SK-N-SH (cell line): ENCODE measurements around the gene SLC22A8. TPM values are rescaled to one million over a fixed set of nuclear protein-coding genes. Genes with fewer than 3 reads are reported as not detected.

ENCODE experiments used
- CTCF ChIA-PET: fragments of 300-600, 350-600 bp; formaldehyde crosslinking; extraction: SDS; loops from one replicate; lab custom pipeline; 2021; lab: Yijun Ruan, JAX
- POLR2A ChIA-PET: fragments of 350-600 bp; sonication (Branson Sonifier 250); formaldehyde crosslinking; extraction: SDS; loops from one replicate; lab custom pipeline; 2020; ENCODE audit warnings: antibody characterized with exemption, inconsistent platforms; lab: Yijun Ruan, JAX
- DNase-seq: peaks from one replicate; pipeline ENCODE4 v3.0.0; 2012
- H2AFZ ChIP-seq: fragments of 200-600 bp; sonication (generic); 2 replicates; pipeline ENCODE4 v1.8.1; 2016; ENCODE audit warnings: antibody characterized with exemption, mild to moderate bottlenecking, low read depth
- H3F3A ChIP-seq: fragments of 200-600 bp; sonication (generic); replicated peaks from 2 replicates; pipeline ENCODE3; 2016; ENCODE audit warnings: antibody characterized with exemption, mild to moderate bottlenecking; ENCODE audit not compliant: insufficient read depth
- H3K27ac ChIP-seq, 2 experiments: fragments of 200-500 bp in 1 of 2; fragments of 200-600 bp in 1 of 2; sonication (Bioruptor generic) in 1 of 2; sonication (generic), shearing (Covaris generic) in 1 of 2; 2 replicates each; pipeline versions ENCODE4 v1.5.1 to v1.6.1; 2014 to 2016; ENCODE audit warnings: low read depth in 2 of 2, inconsistent platforms in 1 of 2, low read length in 1 of 2, mild to moderate bottlenecking in 1 of 2, mixed read lengths in 1 of 2
- H3K27me3 ChIP-seq: fragments of 200-600 bp; sonication (generic), shearing (Covaris generic); 2 replicates; pipeline ENCODE4 v1.6.1; 2016; ENCODE audit warnings: mixed run types; ENCODE audit not compliant: insufficient read depth
- H3K36me3 ChIP-seq, 2 experiments: fragments of 200-500 bp in 1 of 2; fragments of 200-600 bp in 1 of 2; sonication (Bioruptor generic) in 1 of 2; sonication (generic) in 1 of 2; replicated peaks in 1 of 2; 2 replicates each; pipeline versions ENCODE3 to v1.5.1; 2014 to 2016; ENCODE audit warnings: low read length in 1 of 2, mild to moderate bottlenecking in 1 of 2; ENCODE audit not compliant: insufficient read depth in 2 of 2, control insufficient read depth in 1 of 2
- H3K4me1 ChIP-seq, 2 experiments: fragments of 200-500 bp in 1 of 2; fragments of 200-600 bp in 1 of 2; sonication (Bioruptor generic) in 1 of 2; sonication (generic), shearing (Covaris generic) in 1 of 2; 2 replicates each; pipeline versions ENCODE4 v1.5.1 to v1.6.1; 2014 to 2016; ENCODE audit warnings: low read depth in 1 of 2, low read length in 1 of 2, mixed run types in 1 of 2; ENCODE audit not compliant: insufficient read depth in 2 of 2, control insufficient read depth in 1 of 2
- H3K4me2 ChIP-seq: fragments of 200-600 bp; sonication (generic), shearing (Covaris generic); 2 replicates; pipeline ENCODE4 v1.6.1; 2017; ENCODE audit warnings: mixed run types
- H3K4me3 ChIP-seq, 2 experiments: fragments of 200-500 bp in 1 of 2; fragments of 200-600 bp in 1 of 2; sonication (Bioruptor generic) in 1 of 2; sonication (generic), shearing (Covaris generic) in 1 of 2; 2 replicates each; pipeline versions ENCODE4 v1.5.1 to v1.8.1; 2014 to 2016; ENCODE audit warnings: low read depth in 2 of 2, inconsistent platforms in 1 of 2, low read length in 1 of 2, mild to moderate bottlenecking in 1 of 2, mixed read lengths in 1 of 2, moderate library complexity in 1 of 2
- H3K79me2 ChIP-seq: fragments of 200-600 bp; sonication (generic); 2 replicates; pipeline ENCODE4 v1.8.1; 2017; ENCODE audit warnings: mild to moderate bottlenecking; ENCODE audit not compliant: insufficient read depth
- H3K9ac ChIP-seq: fragments of 200-600 bp; sonication (generic); 2 replicates; pipeline ENCODE4 v1.6.1; 2017; ENCODE audit warnings: mixed run types
- H3K9me2 ChIP-seq: fragments of 200-600 bp; sonication (generic); 2 replicates; pipeline ENCODE4 v1.6.1; 2017; ENCODE audit warnings: mixed run types
- H3K9me3 ChIP-seq: fragments of 200-600 bp; sonication (generic); 2 replicates; pipeline ENCODE4 v1.6.1; 2017; ENCODE audit warnings: mixed run types, mild to moderate bottlenecking, moderate library complexity
- H4K20me1 ChIP-seq: fragments of 200-600 bp; sonication (generic); 2 replicates; pipeline ENCODE4 v1.6.1; 2017; ENCODE audit warnings: mild to moderate bottlenecking, mixed run types; ENCODE audit not compliant: insufficient read depth
- CHD2 ChIP-seq: fragments of 150-350 bp; IDR thresholded peaks from 2 replicates; pipeline ENCODE4 v1.6.1; 2018; ENCODE audit warnings: low read length; ENCODE audit not compliant: partially characterized antibody
- EP300 ChIP-seq, 2 experiments: IDR thresholded peaks; 2 replicates each; pipeline versions ENCODE4 v1.4.0 to v1.6.1; 2012; ENCODE audit warnings: borderline replicate concordance in 1 of 2, low read depth in 1 of 2, low read length in 1 of 2
- GABPA ChIP-seq: IDR thresholded peaks from 2 replicates; pipeline ENCODE4 v1.4.0; 2012; ENCODE audit warnings: low read depth, mild to moderate bottlenecking
- GATA2 ChIP-seq: sonication (generic); formaldehyde crosslinking; IDR thresholded peaks from 2 replicates; pipeline ENCODE4 v1.5.0; 2020; ENCODE audit warnings: mild to moderate bottlenecking, missing genetic modification reagents
- MEF2A ChIP-seq: IDR thresholded peaks from 2 replicates; pipeline ENCODE4 v1.4.0; 2012; ENCODE audit warnings: low read depth, borderline replicate concordance
- NFIC ChIP-seq: IDR thresholded peaks from 2 replicates; pipeline ENCODE4 v1.4.0; 2012; ENCODE audit warnings: borderline replicate concordance
- NRF1 ChIP-seq: IDR thresholded peaks from 2 replicates; pipeline ENCODE4 v1.6.1; 2012; ENCODE audit warnings: low read depth, mild to moderate bottlenecking, low read length
- POLR2AphosphoS5 ChIP-seq: IDR thresholded peaks from 2 replicates; pipeline ENCODE4 v1.6.1; 2012; ENCODE audit warnings: low read depth, low read length
- RFX5 ChIP-seq: IDR thresholded peaks from 2 replicates; pipeline ENCODE4 v1.6.1; 2012; ENCODE audit warnings: mild to moderate bottlenecking, improper control_type of control experiment, low read length
- RXRA ChIP-seq: IDR thresholded peaks from 2 replicates; pipeline ENCODE4 v1.4.0; 2012; ENCODE audit warnings: low read depth, mild to moderate bottlenecking, borderline replicate concordance
- TAF1 ChIP-seq: IDR thresholded peaks from 2 replicates; pipeline ENCODE4 v1.6.1; 2012; ENCODE audit warnings: low read depth, mild to moderate bottlenecking, low read length, moderate library complexity, borderline replicate concordance
- TEAD4 ChIP-seq: IDR thresholded peaks from 2 replicates; pipeline ENCODE4 v1.4.0; 2012; ENCODE audit warnings: mild to moderate bottlenecking, borderline replicate concordance; ENCODE audit not compliant: insufficient read depth
- whole genome bisulfite sequencing: methylation state at CpG from one replicate; pipeline ENCODE4 v1.1.6; 2017; ENCODE audit warnings: low lambda C conversion rate; 5-methylcytosine and 5-hydroxymethylcytosine counted together
- polyA plus RNA-seq, 3 experiments: library from polyadenylated mRNA; depleted of rRNA; stranded (reverse); fragments of >200 nt; gene quantifications; 2 replicates each; pipeline ENCODE4 v1.2.3, GENCODE V29; 2012
- TF ChIP-seq, protein P1 (sequence below): IDR thresholded peaks from 2 replicates; pipeline ENCODE4 v1.4.0; 2012; ENCODE audit warnings: low read depth, borderline replicate concordance
- TF ChIP-seq, protein P2 (sequence below): IDR thresholded peaks from 2 replicates; pipeline ENCODE4 v1.6.1; 2012; ENCODE audit warnings: mild to moderate bottlenecking, low read depth, low read length, moderate library complexity
- TF ChIP-seq, protein P3 (sequence below): IDR thresholded peaks from 2 replicates; pipeline ENCODE4; 2012
- TF ChIP-seq, protein P4 (sequence below): IDR thresholded peaks from 2 replicates; pipeline ENCODE4 v1.4.0; 2012; ENCODE audit warnings: low read depth, borderline replicate concordance

SLC22A8 gene
- polyA plus RNA-seq, 1 of the 3 experiments (the other 2 are of a cell fraction): not detected

DNA sequence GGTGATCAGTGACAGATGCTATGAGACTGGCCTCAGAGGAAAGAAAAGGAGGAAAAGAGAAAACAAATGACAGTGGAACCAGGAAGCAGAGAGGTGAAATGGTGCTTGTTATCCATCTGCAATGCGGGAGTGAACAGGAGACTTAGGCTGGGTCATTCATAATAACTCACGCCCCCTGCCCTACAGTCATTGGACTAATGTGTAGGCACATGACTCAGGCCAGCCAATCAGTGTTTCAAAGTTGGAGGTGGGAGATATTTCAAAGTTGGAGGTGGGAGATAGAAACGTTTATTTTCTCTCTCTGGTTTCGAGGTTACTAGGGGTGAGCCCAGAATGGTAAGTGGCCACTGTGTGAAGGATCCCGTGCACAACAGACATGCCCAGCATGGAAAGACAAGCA is 61.2 kb downstream of the SLC22A8 start:
- 41% methylated on average over 5 of the region's 5 CpGs for WGBS
- no peaks in the 10 kb centered on the region for H3K36me3 ChIP-seq
- no peak overlapping the region for H3K27ac ChIP-seq
- no peaks in the 10 kb centered on the region for H4K20me1 ChIP-seq
- ChIA-PET POLR2A (no interaction called here), CTCF (interaction anchor here (1.2 to 1.3 kb wide), 2 partner anchors 21 to 69 kb away, joined by 4 read pairs; no protein-coding TSS in a partner anchor)
- no peaks in the 10 kb centered on the region for H3F3A ChIP-seq
- no peak overlapping the region for H3K4me3 ChIP-seq
- H3K9me2 ChIP-seq: no peaks in the 10 kb centered on the region
- H3K4me1 ChIP-seq: no peaks in the 10 kb centered on the region; a peak in 1 of 4 replicates
- H3K9me3 ChIP-seq: no peaks in the 10 kb centered on the region
- H3K4me2 ChIP-seq: no peak overlapping the region
- H3K9ac ChIP-seq: no peak overlapping the region
- TF ChIP-seq, protein P1, sequence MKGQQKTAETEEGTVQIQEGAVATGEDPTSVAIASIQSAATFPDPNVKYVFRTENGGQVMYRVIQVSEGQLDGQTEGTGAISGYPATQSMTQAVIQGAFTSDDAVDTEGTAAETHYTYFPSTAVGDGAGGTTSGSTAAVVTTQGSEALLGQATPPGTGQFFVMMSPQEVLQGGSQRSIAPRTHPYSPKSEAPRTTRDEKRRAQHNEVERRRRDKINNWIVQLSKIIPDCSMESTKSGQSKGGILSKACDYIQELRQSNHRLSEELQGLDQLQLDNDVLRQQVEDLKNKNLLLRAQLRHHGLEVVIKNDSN: peak; percentile 23; the same call in 1 of the 2 replicates
- TF ChIP-seq, protein P2, sequence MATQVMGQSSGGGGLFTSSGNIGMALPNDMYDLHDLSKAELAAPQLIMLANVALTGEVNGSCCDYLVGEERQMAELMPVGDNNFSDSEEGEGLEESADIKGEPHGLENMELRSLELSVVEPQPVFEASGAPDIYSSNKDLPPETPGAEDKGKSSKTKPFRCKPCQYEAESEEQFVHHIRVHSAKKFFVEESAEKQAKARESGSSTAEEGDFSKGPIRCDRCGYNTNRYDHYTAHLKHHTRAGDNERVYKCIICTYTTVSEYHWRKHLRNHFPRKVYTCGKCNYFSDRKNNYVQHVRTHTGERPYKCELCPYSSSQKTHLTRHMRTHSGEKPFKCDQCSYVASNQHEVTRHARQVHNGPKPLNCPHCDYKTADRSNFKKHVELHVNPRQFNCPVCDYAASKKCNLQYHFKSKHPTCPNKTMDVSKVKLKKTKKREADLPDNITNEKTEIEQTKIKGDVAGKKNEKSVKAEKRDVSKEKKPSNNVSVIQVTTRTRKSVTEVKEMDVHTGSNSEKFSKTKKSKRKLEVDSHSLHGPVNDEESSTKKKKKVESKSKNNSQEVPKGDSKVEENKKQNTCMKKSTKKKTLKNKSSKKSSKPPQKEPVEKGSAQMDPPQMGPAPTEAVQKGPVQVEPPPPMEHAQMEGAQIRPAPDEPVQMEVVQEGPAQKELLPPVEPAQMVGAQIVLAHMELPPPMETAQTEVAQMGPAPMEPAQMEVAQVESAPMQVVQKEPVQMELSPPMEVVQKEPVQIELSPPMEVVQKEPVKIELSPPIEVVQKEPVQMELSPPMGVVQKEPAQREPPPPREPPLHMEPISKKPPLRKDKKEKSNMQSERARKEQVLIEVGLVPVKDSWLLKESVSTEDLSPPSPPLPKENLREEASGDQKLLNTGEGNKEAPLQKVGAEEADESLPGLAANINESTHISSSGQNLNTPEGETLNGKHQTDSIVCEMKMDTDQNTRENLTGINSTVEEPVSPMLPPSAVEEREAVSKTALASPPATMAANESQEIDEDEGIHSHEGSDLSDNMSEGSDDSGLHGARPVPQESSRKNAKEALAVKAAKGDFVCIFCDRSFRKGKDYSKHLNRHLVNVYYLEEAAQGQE: no peak
- TF ChIP-seq, all 33 proteins: peak for 1
- Histone ChIP-seq H3K27me3 (no peaks in the 10 kb centered on the region), H3K79me2 (no peaks in the 10 kb centered on the region), H2AFZ (no peak overlapping the region)
- no peak for DNase-seq

DNA sequence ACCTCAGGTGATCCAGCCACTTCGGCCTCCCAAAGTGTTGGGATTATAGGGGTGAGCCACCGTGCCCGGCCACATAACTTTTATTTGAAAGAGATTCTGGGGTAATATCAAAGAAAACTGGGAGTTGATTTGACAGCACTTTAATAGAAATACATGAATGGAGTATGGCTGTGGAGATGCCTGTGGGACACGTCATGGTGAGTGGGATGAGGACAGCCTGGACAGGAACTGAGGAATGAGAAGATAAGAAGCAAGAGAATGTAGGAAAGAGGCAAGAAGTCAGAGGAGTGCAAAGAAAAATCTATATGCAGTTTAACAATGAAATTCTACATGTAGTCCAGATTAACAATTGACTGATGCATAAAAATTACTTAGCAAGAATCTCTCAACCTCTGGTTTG is 61.8 kb downstream of the SLC22A8 start:
- 52% methylated on average over 4 of the region's 4 CpGs for WGBS
- Histone ChIP-seq H3K4me3 (no peak overlapping the region), H3K79me2 (no peaks in the 10 kb centered on the region), H3K9me3 (no peaks in the 10 kb centered on the region), H3K27me3 (no peaks in the 10 kb centered on the region), H3K4me1 (no peaks in the 10 kb centered on the region; a peak in 1 of 4 replicates), H3F3A (no peaks in the 10 kb centered on the region)
- TF ChIP-seq POLR2AphosphoS5: no peak
- TF ChIP-seq, protein P3, sequence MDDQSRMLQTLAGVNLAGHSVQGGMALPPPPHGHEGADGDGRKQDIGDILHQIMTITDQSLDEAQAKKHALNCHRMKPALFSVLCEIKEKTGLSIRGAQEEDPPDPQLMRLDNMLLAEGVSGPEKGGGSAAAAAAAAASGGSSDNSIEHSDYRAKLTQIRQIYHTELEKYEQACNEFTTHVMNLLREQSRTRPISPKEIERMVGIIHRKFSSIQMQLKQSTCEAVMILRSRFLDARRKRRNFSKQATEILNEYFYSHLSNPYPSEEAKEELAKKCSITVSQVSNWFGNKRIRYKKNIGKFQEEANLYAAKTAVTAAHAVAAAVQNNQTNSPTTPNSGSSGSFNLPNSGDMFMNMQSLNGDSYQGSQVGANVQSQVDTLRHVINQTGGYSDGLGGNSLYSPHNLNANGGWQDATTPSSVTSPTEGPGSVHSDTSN: no peak
- TF ChIP-seq NFIC: no peak
- TF ChIP-seq CHD2: no peak
- TF ChIP-seq RXRA: no peak
- TF ChIP-seq MEF2A: no peak
- TF ChIP-seq, protein P1: no peak
- no peak for TF ChIP-seq TEAD4
- TF ChIP-seq GATA2 (CRISPR knock-in tag): no peak
- TF ChIP-seq TAF1: no peak
- no peak for TF ChIP-seq EP300 (IDR thresholded peaks at IDR 0.05; ENCODE audit: borderline replicate concordance in 1 of 2, low read depth in 1 of 2, low read length in 1 of 2)
- TF ChIP-seq, protein P4, sequence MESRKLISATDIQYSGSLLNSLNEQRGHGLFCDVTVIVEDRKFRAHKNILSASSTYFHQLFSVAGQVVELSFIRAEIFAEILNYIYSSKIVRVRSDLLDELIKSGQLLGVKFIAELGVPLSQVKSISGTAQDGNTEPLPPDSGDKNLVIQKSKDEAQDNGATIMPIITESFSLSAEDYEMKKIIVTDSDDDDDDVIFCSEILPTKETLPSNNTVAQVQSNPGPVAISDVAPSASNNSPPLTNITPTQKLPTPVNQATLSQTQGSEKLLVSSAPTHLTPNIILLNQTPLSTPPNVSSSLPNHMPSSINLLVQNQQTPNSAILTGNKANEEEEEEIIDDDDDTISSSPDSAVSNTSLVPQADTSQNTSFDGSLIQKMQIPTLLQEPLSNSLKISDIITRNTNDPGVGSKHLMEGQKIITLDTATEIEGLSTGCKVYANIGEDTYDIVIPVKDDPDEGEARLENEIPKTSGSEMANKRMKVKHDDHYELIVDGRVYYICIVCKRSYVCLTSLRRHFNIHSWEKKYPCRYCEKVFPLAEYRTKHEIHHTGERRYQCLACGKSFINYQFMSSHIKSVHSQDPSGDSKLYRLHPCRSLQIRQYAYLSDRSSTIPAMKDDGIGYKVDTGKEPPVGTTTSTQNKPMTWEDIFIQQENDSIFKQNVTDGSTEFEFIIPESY: no peak
- no peak for TF ChIP-seq NRF1
- TF ChIP-seq RFX5: no peak
- no peak for TF ChIP-seq GABPA
- TF ChIP-seq, all 33 proteins: peak for 0
- Histone ChIP-seq H3K4me2 (no peak overlapping the region), H3K36me3 (no peaks in the 10 kb centered on the region), H3K27ac (no peak overlapping the region), H2AFZ (no peak overlapping the region), H4K20me1 (no peaks in the 10 kb centered on the region), H3K9me2 (no peaks in the 10 kb centered on the region), H3K9ac (no peak overlapping the region)
- no peak for DNase-seq
- CTCF ChIA-PET: no interaction called here
- POLR2A ChIA-PET: no interaction called here
